B cell (primary cell): ENCODE measurements around the gene UBQLN3.

Source experiments
- EZH2 ChIP-seq: IDR thresholded peaks from 2 replicates; pipeline ENCODE4 v1.6.1; 2012; ENCODE audit warnings: borderline replicate concordance, low read depth, mild to moderate bottlenecking, moderate library complexity, low read length; ENCODE audit not compliant: insufficient read depth, poor library complexity, severe bottlenecking
- TF ChIP-seq, protein P1 (sequence below): fragments of 200-600 bp; IDR thresholded peaks from one replicate; pipeline ENCODE4 v1.8.0; 2022; ENCODE audit warnings: antibody characterized with exemption, mild to moderate bottlenecking

- TF ChIP-seq, protein P1, sequence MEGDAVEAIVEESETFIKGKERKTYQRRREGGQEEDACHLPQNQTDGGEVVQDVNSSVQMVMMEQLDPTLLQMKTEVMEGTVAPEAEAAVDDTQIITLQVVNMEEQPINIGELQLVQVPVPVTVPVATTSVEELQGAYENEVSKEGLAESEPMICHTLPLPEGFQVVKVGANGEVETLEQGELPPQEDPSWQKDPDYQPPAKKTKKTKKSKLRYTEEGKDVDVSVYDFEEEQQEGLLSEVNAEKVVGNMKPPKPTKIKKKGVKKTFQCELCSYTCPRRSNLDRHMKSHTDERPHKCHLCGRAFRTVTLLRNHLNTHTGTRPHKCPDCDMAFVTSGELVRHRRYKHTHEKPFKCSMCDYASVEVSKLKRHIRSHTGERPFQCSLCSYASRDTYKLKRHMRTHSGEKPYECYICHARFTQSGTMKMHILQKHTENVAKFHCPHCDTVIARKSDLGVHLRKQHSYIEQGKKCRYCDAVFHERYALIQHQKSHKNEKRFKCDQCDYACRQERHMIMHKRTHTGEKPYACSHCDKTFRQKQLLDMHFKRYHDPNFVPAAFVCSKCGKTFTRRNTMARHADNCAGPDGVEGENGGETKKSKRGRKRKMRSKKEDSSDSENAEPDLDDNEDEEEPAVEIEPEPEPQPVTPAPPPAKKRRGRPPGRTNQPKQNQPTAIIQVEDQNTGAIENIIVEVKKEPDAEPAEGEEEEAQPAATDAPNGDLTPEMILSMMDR, result no peak
- no peak for TF ChIP-seq EZH2
Measured at GRCh38 chr11:5546457-5546856, 36.7 kb upstream of the UBQLN3 start.
